GM12878 (cell line): ENCODE results near the gene OR4C6.

ENCODE experiments used
- CHD4 ChIP-seq: fragments of 200-600 bp; sonication (generic); IDR thresholded peaks from 2 replicates; pipeline ENCODE4 v1.6.1; 2016; ENCODE audit warnings: mild to moderate bottlenecking
- EZH2 ChIP-seq: IDR thresholded peaks from 2 replicates; pipeline ENCODE4 v1.6.1; 2012; ENCODE audit warnings: low read depth, mild to moderate bottlenecking, control low read depth, inconsistent platforms, low read length, borderline replicate concordance; ENCODE audit not compliant: control insufficient read depth
- IRF5 ChIP-seq: fragments of 450-650 bp; IDR thresholded peaks from 2 replicates; pipeline ENCODE4 v1.6.1; 2017; ENCODE audit warnings: borderline replicate concordance
- ZNF274 ChIP-seq: IDR thresholded peaks from one replicate; pipeline ENCODE4 v1.8.0; 2011; ENCODE audit not compliant: insufficient read length, insufficient read depth
- TF ChIP-seq, protein P1 (sequence below), 3 experiments: IDR thresholded peaks in 2 of 3; conservative IDR thresholded peaks in 1 of 3; 2 replicates each; pipeline ENCODE4 v1.5.1; 2011; ENCODE audit warnings: low read depth in 3 of 3, low read length in 3 of 3, mild to moderate bottlenecking in 3 of 3, control low read depth in 2 of 3, moderate library complexity in 2 of 3, inconsistent platforms in 1 of 3, mixed read lengths in 1 of 3; ENCODE audit not compliant: control insufficient read depth in 2 of 3, insufficient read depth in 1 of 3; ENCODE audit errors: extremely low read depth in 1 of 3

GRCh38 chr11:55655096-55655495, 6.9 kb upstream of the OR4C6 start:
- TF ChIP-seq ZNF274 (no peak), IRF5 (no peak), CHD4 (no peak), EZH2 (no peak)
- TF ChIP-seq, protein P1, sequence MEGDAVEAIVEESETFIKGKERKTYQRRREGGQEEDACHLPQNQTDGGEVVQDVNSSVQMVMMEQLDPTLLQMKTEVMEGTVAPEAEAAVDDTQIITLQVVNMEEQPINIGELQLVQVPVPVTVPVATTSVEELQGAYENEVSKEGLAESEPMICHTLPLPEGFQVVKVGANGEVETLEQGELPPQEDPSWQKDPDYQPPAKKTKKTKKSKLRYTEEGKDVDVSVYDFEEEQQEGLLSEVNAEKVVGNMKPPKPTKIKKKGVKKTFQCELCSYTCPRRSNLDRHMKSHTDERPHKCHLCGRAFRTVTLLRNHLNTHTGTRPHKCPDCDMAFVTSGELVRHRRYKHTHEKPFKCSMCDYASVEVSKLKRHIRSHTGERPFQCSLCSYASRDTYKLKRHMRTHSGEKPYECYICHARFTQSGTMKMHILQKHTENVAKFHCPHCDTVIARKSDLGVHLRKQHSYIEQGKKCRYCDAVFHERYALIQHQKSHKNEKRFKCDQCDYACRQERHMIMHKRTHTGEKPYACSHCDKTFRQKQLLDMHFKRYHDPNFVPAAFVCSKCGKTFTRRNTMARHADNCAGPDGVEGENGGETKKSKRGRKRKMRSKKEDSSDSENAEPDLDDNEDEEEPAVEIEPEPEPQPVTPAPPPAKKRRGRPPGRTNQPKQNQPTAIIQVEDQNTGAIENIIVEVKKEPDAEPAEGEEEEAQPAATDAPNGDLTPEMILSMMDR (IDR thresholded peaks at IDR 0.05 in 2 of 3, conservative IDR thresholded peaks at IDR 0.05 in 1 of 3; ENCODE audit: control insufficient read depth in 2 of 3, extremely low read depth in 1 of 3, insufficient read depth in 1 of 3, low read depth in 3 of 3, low read length in 3 of 3), result no peak
